Measurements from ENCODE around the gene YBX1.

The YBX1 gene

GRCh38 chr1:42738678-42739226, 56.5 kb downstream of the YBX1 start:
- H3K27me3 ChIP-seq (ENCODE audit: control insufficient read depth, insufficient read depth, low read length) = no peaks in the 10 kb centered on the region
- H3K4me1 ChIP-seq (ENCODE audit: control insufficient read depth, insufficient read depth, low read length) = peaks cover 22% of the 10 kb centered on the region
- H3K36me3 ChIP-seq (ENCODE audit: control insufficient read depth, insufficient read depth, low read length) = no peaks in the 10 kb centered on the region
- H3K9ac ChIP-seq (ENCODE audit: low read length) = no peak overlapping the region
- no peak overlapping the region for H3K4me3 ChIP-seq (ENCODE audit: low read length)
- no peaks in the 10 kb centered on the region for H3K9me3 ChIP-seq (ENCODE audit: control insufficient read depth, low read length)

GRCh38 chr1:42739753-42740700, 57.8 kb downstream of the YBX1 start, which contains the start of gene CLDN19:
CLDN19 (minus strand) TSS chr1:42740236; CDS start chr1:42740063, 173 bp downstream.
- no peak within 1 kb of the TSS for H3K4me3 ChIP-seq (ENCODE audit: low read length)
- peaks cover 22% of the 10 kb centered on the region for H3K4me1 ChIP-seq (ENCODE audit: control insufficient read depth, insufficient read depth, low read length)
- no peaks in the 10 kb centered on the region for H3K36me3 ChIP-seq (ENCODE audit: control insufficient read depth, insufficient read depth, low read length)
- no peak within 1 kb of the TSS for H3K9ac ChIP-seq (ENCODE audit: low read length)
- H3K27me3 ChIP-seq (ENCODE audit: control insufficient read depth, insufficient read depth, low read length) = no peaks in the 10 kb centered on the region
- no peaks in the 10 kb centered on the region for H3K9me3 ChIP-seq (ENCODE audit: control insufficient read depth, low read length)

GRCh38 chr1:42740851-42741580, 58.8 kb downstream of the YBX1 start:
- Histone ChIP-seq H3K36me3 (ENCODE audit: control insufficient read depth, insufficient read depth, low read length) (no peaks in the 10 kb centered on the region), H3K9me3 (ENCODE audit: control insufficient read depth, low read length) (no peaks in the 10 kb centered on the region), H3K4me1 (ENCODE audit: control insufficient read depth, insufficient read depth, low read length) (peaks cover 15% of the 10 kb centered on the region), H3K9ac (ENCODE audit: low read length) (no peak overlapping the region), H3K27me3 (ENCODE audit: control insufficient read depth, insufficient read depth, low read length) (no peaks in the 10 kb centered on the region), H3K4me3 (ENCODE audit: low read length) (no peak overlapping the region)

- Histone ChIP-seq H3K36me3 (ENCODE audit: control insufficient read depth, insufficient read depth, low read length) (no peaks in the 10 kb centered on the region), H3K4me3 (ENCODE audit: low read length) (no peak overlapping the region), H3K9ac (ENCODE audit: low read length) (no peak overlapping the region), H3K27me3 (ENCODE audit: control insufficient read depth, insufficient read depth, low read length) (no peaks in the 10 kb centered on the region), H3K9me3 (ENCODE audit: control insufficient read depth, low read length) (no peaks in the 10 kb centered on the region), H3K4me1 (ENCODE audit: control insufficient read depth, insufficient read depth, low read length) (peaks cover 8% of the 10 kb centered on the region)
Measured at GRCh38 chr1:42741706-42742105, 59.5 kb downstream of the YBX1 start.

- H3K4me3 ChIP-seq (ENCODE audit: low read length) = no peak overlapping the region
- no peaks in the 10 kb centered on the region for H3K9me3 ChIP-seq (ENCODE audit: control insufficient read depth, low read length)
- peaks cover 4% of the 10 kb centered on the region for H3K4me1 ChIP-seq (ENCODE audit: control insufficient read depth, insufficient read depth, low read length)
- no peaks in the 10 kb centered on the region for H3K27me3 ChIP-seq (ENCODE audit: control insufficient read depth, insufficient read depth, low read length)
- H3K9ac ChIP-seq (ENCODE audit: low read length) = no peak overlapping the region
- no peaks in the 10 kb centered on the region for H3K36me3 ChIP-seq (ENCODE audit: control insufficient read depth, insufficient read depth, low read length)
Measured at GRCh38 chr1:42742141-42742540, 59.9 kb downstream of the YBX1 start.

- H3K36me3 ChIP-seq (ENCODE audit: control insufficient read depth, insufficient read depth, low read length) = no peaks in the 10 kb centered on the region
- no peak overlapping the region for H3K9ac ChIP-seq (ENCODE audit: low read length)
- H3K4me1 ChIP-seq (ENCODE audit: control insufficient read depth, insufficient read depth, low read length) = peaks cover 4% of the 10 kb centered on the region
- no peaks in the 10 kb centered on the region for H3K9me3 ChIP-seq (ENCODE audit: control insufficient read depth, low read length)
- no peaks in the 10 kb centered on the region for H3K27me3 ChIP-seq (ENCODE audit: control insufficient read depth, insufficient read depth, low read length)
- H3K4me3 ChIP-seq (ENCODE audit: low read length) = no peak overlapping the region
Measured at GRCh38 chr1:42742617-42743316, 60.5 kb downstream of the YBX1 start.

- no peaks in the 10 kb centered on the region for H3K27me3 ChIP-seq (ENCODE audit: control insufficient read depth, insufficient read depth, low read length)
- H3K9me3 ChIP-seq (ENCODE audit: control insufficient read depth, low read length) = no peaks in the 10 kb centered on the region
- peaks cover 4% of the 10 kb centered on the region for H3K4me1 ChIP-seq (ENCODE audit: control insufficient read depth, insufficient read depth, low read length)
- H3K36me3 ChIP-seq (ENCODE audit: control insufficient read depth, insufficient read depth, low read length) = no peaks in the 10 kb centered on the region
- H3K9ac ChIP-seq (ENCODE audit: low read length) = no peak overlapping the region
- no peak overlapping the region for H3K4me3 ChIP-seq (ENCODE audit: low read length)
Measured at GRCh38 chr1:42743317-42744147, 61.3 kb downstream of the YBX1 start.

- H3K9ac ChIP-seq (ENCODE audit: low read length) = no peak overlapping the region
- H3K36me3 ChIP-seq (ENCODE audit: control insufficient read depth, insufficient read depth, low read length) = no peaks in the 10 kb centered on the region
- no peaks in the 10 kb centered on the region for H3K27me3 ChIP-seq (ENCODE audit: control insufficient read depth, insufficient read depth, low read length)
- no peak overlapping the region for H3K4me3 ChIP-seq (ENCODE audit: low read length)
- no peaks in the 10 kb centered on the region for H3K9me3 ChIP-seq (ENCODE audit: control insufficient read depth, low read length)
- H3K4me1 ChIP-seq (ENCODE audit: control insufficient read depth, insufficient read depth, low read length) = peaks cover 4% of the 10 kb centered on the region
Measured at GRCh38 chr1:42744148-42744413, 61.9 kb downstream of the YBX1 start.

GRCh38 chr1:42745851-42746250, 63.6 kb downstream of the YBX1 start:
- Histone ChIP-seq H3K9me3 (ENCODE audit: control insufficient read depth, low read length) (no peaks in the 10 kb centered on the region), H3K9ac (ENCODE audit: low read length) (no peak overlapping the region), H3K4me1 (ENCODE audit: control insufficient read depth, insufficient read depth, low read length) (no peaks in the 10 kb centered on the region), H3K27me3 (ENCODE audit: control insufficient read depth, insufficient read depth, low read length) (no peaks in the 10 kb centered on the region), H3K36me3 (ENCODE audit: control insufficient read depth, insufficient read depth, low read length) (no peaks in the 10 kb centered on the region), H3K4me3 (ENCODE audit: low read length) (no peak overlapping the region)

GRCh38 chr1:42746436-42747105, 64.4 kb downstream of the YBX1 start:
- H3K9me3 ChIP-seq (ENCODE audit: control insufficient read depth, low read length) = no peaks in the 10 kb centered on the region
- H3K4me3 ChIP-seq (ENCODE audit: low read length) = no peak overlapping the region
- H3K9ac ChIP-seq (ENCODE audit: low read length) = no peak overlapping the region
- no peaks in the 10 kb centered on the region for H3K27me3 ChIP-seq (ENCODE audit: control insufficient read depth, insufficient read depth, low read length)
- H3K4me1 ChIP-seq (ENCODE audit: control insufficient read depth, insufficient read depth, low read length) = no peaks in the 10 kb centered on the region
- H3K36me3 ChIP-seq (ENCODE audit: control insufficient read depth, insufficient read depth, low read length) = no peaks in the 10 kb centered on the region

GRCh38 chr1:42747125-42747524, 64.9 kb downstream of the YBX1 start:
- no peaks in the 10 kb centered on the region for H3K36me3 ChIP-seq (ENCODE audit: control insufficient read depth, insufficient read depth, low read length)
- H3K9ac ChIP-seq (ENCODE audit: low read length) = no peak overlapping the region
- H3K4me3 ChIP-seq (ENCODE audit: low read length) = no peak overlapping the region
- H3K27me3 ChIP-seq (ENCODE audit: control insufficient read depth, insufficient read depth, low read length) = no peaks in the 10 kb centered on the region
- no peaks in the 10 kb centered on the region for H3K9me3 ChIP-seq (ENCODE audit: control insufficient read depth, low read length)
- no peaks in the 10 kb centered on the region for H3K4me1 ChIP-seq (ENCODE audit: control insufficient read depth, insufficient read depth, low read length)
